Central memory CD8-positive, alpha-beta T cell (primary cell): ENCODE results near the gene NAALADL2.

ENCODE experiments used
- ATAC-seq: fragments of 150-1000 bp; cut with Tn5 transposase; replicated peaks from 2 replicates; pipeline ENCODE4 v1.10.0; 2022; ENCODE audit warnings: mild to moderate bottlenecking, moderate FRiP score, moderate number of reproducible peaks; ENCODE audit not compliant: poor library complexity, severe bottlenecking; ENCODE audit errors: extremely low read depth
- DNase-seq, 2 donors: peaks; one replicate each; pipeline ENCODE4 v3.0.0; 2021; ENCODE audit warnings: low spot score in 2 of 2
- H3K27ac Mint-ChIP-seq: one replicate; pipeline ENCODE4 v1.8.0; 2022; ENCODE audit warnings: low read depth, mild to moderate bottlenecking, moderate library complexity, mixed read lengths
- H3K27me3 Mint-ChIP-seq: one replicate; pipeline ENCODE4 v1.8.0; 2022; ENCODE audit warnings: mixed read lengths
- H3K36me3 Mint-ChIP-seq: one replicate; pipeline ENCODE4 v1.8.0; 2022; ENCODE audit warnings: mild to moderate bottlenecking, moderate library complexity, mixed read lengths; ENCODE audit not compliant: insufficient read depth
- H3K4me1 Mint-ChIP-seq: one replicate; pipeline ENCODE4 v1.8.0; 2022; ENCODE audit warnings: mixed read lengths
- H3K4me3 Mint-ChIP-seq: one replicate; pipeline ENCODE4 v1.8.0; 2022; ENCODE audit warnings: mild to moderate bottlenecking, moderate library complexity, mixed read lengths
- H3K9me3 Mint-ChIP-seq: one replicate; pipeline ENCODE4 v1.8.0; 2022; ENCODE audit warnings: mixed read lengths

Gene NAALADL2

GRCh38 chr3:174957551-174958001 lies 98.4 kb downstream of the NAALADL2 start:
- ATAC-seq = no peak
- Mint-ChIP-seq H3K27me3 (no peaks in the 10 kb centered on the region), H3K4me3 (no peak overlapping the region), H3K36me3 (no peaks in the 10 kb centered on the region), H3K9me3 (peaks cover 21% of the 10 kb centered on the region), H3K27ac (no peak overlapping the region), H3K4me1 (no peaks in the 10 kb centered on the region)
- DNase-seq = no peak

- Mint-ChIP-seq H3K27me3 (no peaks in the 10 kb centered on the region), H3K4me1 (no peaks in the 10 kb centered on the region), H3K27ac (no peak overlapping the region), H3K9me3 (peaks cover 16% of the 10 kb centered on the region), H3K4me3 (no peak overlapping the region), H3K36me3 (no peaks in the 10 kb centered on the region)
- ATAC-seq (no peak), DNase-seq (no peak)
Observed at GRCh38 chr3:174958671-174959328, 99.7 kb downstream of the NAALADL2 start.

GRCh38 chr3:174959556-174960065 lies 100.5 kb downstream of the NAALADL2 start:
- H3K27ac Mint-ChIP-seq = no peak overlapping the region
- no peaks in the 10 kb centered on the region for H3K27me3 Mint-ChIP-seq
- H3K36me3 Mint-ChIP-seq = no peaks in the 10 kb centered on the region
- no peaks in the 10 kb centered on the region for H3K4me1 Mint-ChIP-seq
- peaks cover 16% of the 10 kb centered on the region for H3K9me3 Mint-ChIP-seq
- H3K4me3 Mint-ChIP-seq = no peak overlapping the region
- ATAC-seq (no peak), DNase-seq (no peak)

GRCh38 chr3:174960898-174961297 lies 101.8 kb downstream of the NAALADL2 start:
- H3K4me1 Mint-ChIP-seq = no peaks in the 10 kb centered on the region
- no peaks in the 10 kb centered on the region for H3K36me3 Mint-ChIP-seq
- H3K27ac Mint-ChIP-seq = no peak overlapping the region
- DNase-seq = no peak
- H3K9me3 Mint-ChIP-seq = peaks cover 16% of the 10 kb centered on the region
- H3K4me3 Mint-ChIP-seq = no peak overlapping the region
- no peak for ATAC-seq
- H3K27me3 Mint-ChIP-seq = no peaks in the 10 kb centered on the region

GRCh38 chr3:174973465-174973864 lies 114.3 kb downstream of the NAALADL2 start:
- Mint-ChIP-seq H3K4me1 (no peaks in the 10 kb centered on the region), H3K36me3 (no peaks in the 10 kb centered on the region), H3K4me3 (no peak overlapping the region), H3K9me3 (peaks cover 15% of the 10 kb centered on the region), H3K27ac (no peak overlapping the region), H3K27me3 (no peaks in the 10 kb centered on the region)
- DNase-seq (no peak), ATAC-seq (no peak)

GRCh38 chr3:174986685-174987084 lies 127.6 kb downstream of the NAALADL2 start:
- H3K4me3 Mint-ChIP-seq = no peak overlapping the region
- ATAC-seq (no peak), DNase-seq (no peak)
- peaks cover 2% of the 10 kb centered on the region for H3K36me3 Mint-ChIP-seq
- H3K9me3 Mint-ChIP-seq = peaks cover 3% of the 10 kb centered on the region
- H3K27ac Mint-ChIP-seq = no peak overlapping the region
- H3K27me3 Mint-ChIP-seq = no peaks in the 10 kb centered on the region
- no peaks in the 10 kb centered on the region for H3K4me1 Mint-ChIP-seq

- DNase-seq (no peak), ATAC-seq (no peak)
- no peaks in the 10 kb centered on the region for H3K27me3 Mint-ChIP-seq
- H3K4me3 Mint-ChIP-seq = no peak overlapping the region
- H3K27ac Mint-ChIP-seq = no peak overlapping the region
- H3K36me3 Mint-ChIP-seq = no peaks in the 10 kb centered on the region
- H3K4me1 Mint-ChIP-seq = no peaks in the 10 kb centered on the region
- H3K9me3 Mint-ChIP-seq = peaks cover 17% of the 10 kb centered on the region
Observed at GRCh38 chr3:175001091-175001490, 142.0 kb downstream of the NAALADL2 start.

GRCh38 chr3:175002732-175003143 lies 143.6 kb downstream of the NAALADL2 start:
- H3K27ac Mint-ChIP-seq = no peak overlapping the region
- no peaks in the 10 kb centered on the region for H3K36me3 Mint-ChIP-seq
- H3K4me3 Mint-ChIP-seq = no peak overlapping the region
- H3K4me1 Mint-ChIP-seq = no peaks in the 10 kb centered on the region
- peaks cover 14% of the 10 kb centered on the region for H3K9me3 Mint-ChIP-seq
- no peaks in the 10 kb centered on the region for H3K27me3 Mint-ChIP-seq
- no peak for DNase-seq
- ATAC-seq = no peak

- no peaks in the 10 kb centered on the region for H3K36me3 Mint-ChIP-seq
- H3K4me1 Mint-ChIP-seq = no peaks in the 10 kb centered on the region
- H3K27me3 Mint-ChIP-seq = no peaks in the 10 kb centered on the region
- H3K27ac Mint-ChIP-seq = no peak overlapping the region
- DNase-seq = no peak
- peaks cover 14% of the 10 kb centered on the region for H3K9me3 Mint-ChIP-seq
- no peak overlapping the region for H3K4me3 Mint-ChIP-seq
- no peak for ATAC-seq
Observed at GRCh38 chr3:175003590-175003989, 144.5 kb downstream of the NAALADL2 start.

GRCh38 chr3:175005193-175005592 lies 146.1 kb downstream of the NAALADL2 start:
- no peak overlapping the region for H3K27ac Mint-ChIP-seq
- H3K9me3 Mint-ChIP-seq = peaks cover 14% of the 10 kb centered on the region
- H3K4me1 Mint-ChIP-seq = no peaks in the 10 kb centered on the region
- DNase-seq (no peak), ATAC-seq (no peak)
- no peaks in the 10 kb centered on the region for H3K36me3 Mint-ChIP-seq
- no peaks in the 10 kb centered on the region for H3K27me3 Mint-ChIP-seq
- no peak overlapping the region for H3K4me3 Mint-ChIP-seq

GRCh38 chr3:175005881-175006280 lies 146.7 kb downstream of the NAALADL2 start:
- peaks cover 14% of the 10 kb centered on the region for H3K9me3 Mint-ChIP-seq
- H3K36me3 Mint-ChIP-seq = no peaks in the 10 kb centered on the region

GRCh38 chr3:175007306-175007705 lies 148.2 kb downstream of the NAALADL2 start:
- no peaks in the 10 kb centered on the region for H3K27me3 Mint-ChIP-seq
- H3K27ac Mint-ChIP-seq = no peak overlapping the region
- H3K4me1 Mint-ChIP-seq = no peaks in the 10 kb centered on the region

More at GRCh38 chr3:175005881-175006280, 146.7 kb downstream of the NAALADL2 start:
- no peak for DNase-seq
- no peaks in the 10 kb centered on the region for H3K4me1 Mint-ChIP-seq
- no peak for ATAC-seq
- no peak overlapping the region for H3K4me3 Mint-ChIP-seq
- no peak overlapping the region for H3K27ac Mint-ChIP-seq
- no peaks in the 10 kb centered on the region for H3K27me3 Mint-ChIP-seq

GRCh38 chr3:175009295-175009694 lies 150.2 kb downstream of the NAALADL2 start:
- H3K4me3 Mint-ChIP-seq = no peak overlapping the region
- H3K27me3 Mint-ChIP-seq = no peaks in the 10 kb centered on the region
- ATAC-seq (no peak), DNase-seq (no peak)
- H3K27ac Mint-ChIP-seq = no peak overlapping the region
- H3K36me3 Mint-ChIP-seq = no peaks in the 10 kb centered on the region
- peaks cover 12% of the 10 kb centered on the region for H3K9me3 Mint-ChIP-seq
- no peaks in the 10 kb centered on the region for H3K4me1 Mint-ChIP-seq

More at GRCh38 chr3:175007306-175007705, 148.2 kb downstream of the NAALADL2 start:
- ATAC-seq = no peak
- no peaks in the 10 kb centered on the region for H3K36me3 Mint-ChIP-seq
- peaks cover 7% of the 10 kb centered on the region for H3K9me3 Mint-ChIP-seq
- H3K4me3 Mint-ChIP-seq = no peak overlapping the region
- DNase-seq = no peak
